GM23248 (cell line): ENCODE results near the gene DST. TPM values are rescaled to one million over a fixed set of nuclear protein-coding genes. Genes with fewer than 3 reads are reported as not detected.

Experiments used
- DNase-seq: peaks from one replicate; pipeline ENCODE4 v3.0.0-alpha.2; 2015
- H2AFZ ChIP-seq: fragments of 200-600 bp; sonication (generic); 2 replicates; pipeline ENCODE4 v1.6.1; 2016; ENCODE audit warnings: antibody characterized with exemption
- H3F3A ChIP-seq: fragments of 200-600 bp; sonication (generic); 2 replicates; pipeline ENCODE4 v1.6.1; 2016; ENCODE audit warnings: mild to moderate bottlenecking, antibody characterized with exemption, mixed run types; ENCODE audit not compliant: insufficient read depth
- H3K27ac ChIP-seq: fragments of 200-600 bp; sonication (generic); 2 replicates; pipeline ENCODE4 v1.5.1; 2016; ENCODE audit warnings: mild to moderate bottlenecking
- H3K27me3 ChIP-seq: fragments of 200-600 bp; sonication (generic); replicated peaks from 2 replicates; pipeline ENCODE4 v1.6.1; 2016; ENCODE audit warnings: mild to moderate bottlenecking; ENCODE audit not compliant: insufficient read depth
- H3K36me3 ChIP-seq: fragments of 200-600 bp; sonication (generic); 2 replicates; pipeline ENCODE4 v1.6.1; 2016; ENCODE audit warnings: low read depth, mild to moderate bottlenecking
- H3K4me1 ChIP-seq: fragments of 200-600 bp; sonication (generic); 2 replicates; pipeline ENCODE4 v1.6.1; 2016; ENCODE audit warnings: mild to moderate bottlenecking; ENCODE audit not compliant: insufficient read depth
- H3K4me2 ChIP-seq: fragments of 200-600 bp; sonication (generic); one replicate; pipeline ENCODE4 v1.6.1; 2016; ENCODE audit warnings: mild to moderate bottlenecking; ENCODE audit not compliant: unreplicated experiment
- H3K4me3 ChIP-seq: fragments of 200-600 bp; sonication (generic); 2 replicates; pipeline ENCODE4 v1.5.1; 2016; ENCODE audit warnings: mild to moderate bottlenecking
- H3K79me2 ChIP-seq: fragments of 200-600 bp; sonication (generic); 2 replicates; pipeline ENCODE4 v1.6.1; 2016; ENCODE audit warnings: mild to moderate bottlenecking; ENCODE audit not compliant: insufficient read depth
- H3K9ac ChIP-seq: fragments of 200-600 bp; sonication (generic); 2 replicates; pipeline ENCODE4 v1.6.1; 2016; ENCODE audit warnings: mild to moderate bottlenecking
- H3K9me2 ChIP-seq: fragments of 200-600 bp; sonication (generic); 2 replicates; pipeline ENCODE4 v1.6.1; 2016; ENCODE audit warnings: mixed run types, mild to moderate bottlenecking, moderate library complexity; ENCODE audit not compliant: insufficient read depth
- H3K9me3 ChIP-seq: fragments of 200-600 bp; sonication (generic); one replicate; pipeline ENCODE4 v1.6.1; 2017; ENCODE audit warnings: low read depth
- H4K20me1 ChIP-seq: fragments of 200-600 bp; sonication (generic); 2 replicates; pipeline ENCODE4 v1.6.0; 2016; ENCODE audit not compliant: insufficient read depth
- EZH2 ChIP-seq: fragments of 200-600 bp; sonication (generic); IDR thresholded peaks from 2 replicates; pipeline ENCODE4 v1.6.1; 2018; ENCODE audit warnings: antibody characterized with exemption, mild to moderate bottlenecking; ENCODE audit not compliant: insufficient read depth, poor library complexity, severe bottlenecking
- EZH2phosphoT487 ChIP-seq: fragments of 200-600 bp; sonication (generic); IDR thresholded peaks from 2 replicates; pipeline ENCODE4 v1.6.1; 2018; ENCODE audit warnings: antibody characterized with exemption, moderate library complexity, mild to moderate bottlenecking, low read depth; ENCODE audit not compliant: insufficient read depth
- WGBS, 2 experiments: methylation state at CpG; one replicate each; pipeline ENCODE4 v1.1.6; 2015 to 2017; ENCODE audit warnings: low lambda C conversion rate in 2 of 2, low coverage in 1 of 2; ENCODE audit errors: missing lambda C conversion rate in 2 of 2; 5-methylcytosine and 5-hydroxymethylcytosine counted together
- in situ Hi-C: fragments of 300-500 bp; cut with MboI; formaldehyde crosslinking; loops from 2 replicates; pipeline ENCODE4 v1.15.0; 2020
- polyA plus RNA-seq: library from polyadenylated mRNA; unstranded; fragments of >200 nt; fragmentation: Nextera tagmentation; extraction: Ambion mirVana; gene quantifications from 2 replicates; pipeline ENCODE4 v1.2.1, GENCODE V29; 2016
- total RNA-seq: library from RNA; depleted of rRNA; stranded (reverse); fragments of >200 nt; shearing (Covaris generic); gene quantifications from 2 replicates; pipeline ENCODE4 v1.2.3, GENCODE V29; 2014

DST gene
- total and polyA plus RNA-seq, 2 experiments from 2014 or later, result 181 to 322 TPM

GRCh38 chr6:56551409-56552120, 91.1 kb downstream of the DST start:
- H3K27me3 ChIP-seq, result no peaks in the 10 kb centered on the region
- peaks cover 61% of the 10 kb centered on the region for H3K4me1 ChIP-seq
- no peaks in the 10 kb centered on the region for H3K9me2 ChIP-seq
- no peak for TF ChIP-seq EZH2
- TF ChIP-seq EZH2phosphoT487, result no peak
- H3K4me3 ChIP-seq, result no peak overlapping the region
- H3K36me3 ChIP-seq, result peaks cover 50% of the 10 kb centered on the region
- H3K9me3 ChIP-seq, result no peaks in the 10 kb centered on the region
- no peak overlapping the region for H2AFZ ChIP-seq
- H3K4me2 ChIP-seq, result no peak overlapping the region
- H4K20me1 ChIP-seq, result peaks cover 24% of the 10 kb centered on the region
- peaks cover 75% of the 10 kb centered on the region for H3K79me2 ChIP-seq
- DNase-seq, result no peak
- WGBS, 2 experiments, result 96 to 98% methylated on average over 3 of the region's 3 CpGs
- peaks cover 72% of the 10 kb centered on the region for H3F3A ChIP-seq
- H3K9ac ChIP-seq, result no peak overlapping the region
- H3K27ac ChIP-seq, result peak overlapping the region; percentile 56
- in situ Hi-C loops, result loop anchor here (25.0 kb wide), 1 partner anchor 564 kb away; no protein-coding TSS in a partner anchor

GRCh38 chr6:56550301-56550700, 92.4 kb downstream of the DST start:
- Histone ChIP-seq H3K9ac (peak overlapping the region; percentile 16; the same call in 1 of the 2 replicates), H3K27me3 (no peaks in the 10 kb centered on the region), H3K4me2 (peak overlapping the region; percentile 34), H3K4me3 (peak overlapping the region; percentile 14), H3K27ac (peak overlapping the region; percentile 56), H3K9me2 (no peaks in the 10 kb centered on the region), H3K9me3 (no peaks in the 10 kb centered on the region), H4K20me1 (peaks cover 24% of the 10 kb centered on the region), H3K79me2 (peaks cover 79% of the 10 kb centered on the region), H3K36me3 (peaks cover 39% of the 10 kb centered on the region), H3K4me1 (peaks cover 63% of the 10 kb centered on the region), H2AFZ (no peak overlapping the region), H3F3A (peaks cover 64% of the 10 kb centered on the region)
- in situ Hi-C loops, result loop anchor here (25.0 kb wide), 1 partner anchor 563 kb away; no protein-coding TSS in a partner anchor
- peak; percentile 41 for DNase-seq
- TF ChIP-seq EZH2 (no peak), EZH2phosphoT487 (no peak)
- WGBS, 2 experiments, result 5 to 10% methylated on average over 1 of the region's 1 CpG

GRCh38 chr6:56549014-56549413, 93.7 kb downstream of the DST start:
- Histone ChIP-seq H3K79me2 (peaks cover 81% of the 10 kb centered on the region), H3K4me2 (peak overlapping the region; percentile 27), H3K9me2 (no peaks in the 10 kb centered on the region), H3K9ac (no peak overlapping the region), H4K20me1 (peaks cover 27% of the 10 kb centered on the region), H3K27me3 (no peaks in the 10 kb centered on the region), H3K36me3 (peaks cover 29% of the 10 kb centered on the region), H3F3A (peaks cover 54% of the 10 kb centered on the region), H3K4me1 (peaks cover 64% of the 10 kb centered on the region), H3K4me3 (0 out of 2 replicates have a peak overlapping the region, but pooled peaks have one; percentile 3), H3K27ac (no peak overlapping the region), H3K9me3 (no peaks in the 10 kb centered on the region), H2AFZ (no peak overlapping the region)
- no peak for TF ChIP-seq EZH2phosphoT487
- no peak for TF ChIP-seq EZH2
- DNase-seq, result peak; percentile 57
- in situ Hi-C loops, result no loop called here
- 11 to 17% methylated on average over 2 of the region's 2 CpGs for WGBS, 2 experiments

- DNase-seq, result no peak
- TF ChIP-seq EZH2phosphoT487 (no peak), EZH2 (no peak)
- H3K4me2 ChIP-seq, result no peak overlapping the region
- no peaks in the 10 kb centered on the region for H3K9me3 ChIP-seq
- H2AFZ ChIP-seq, result no peak overlapping the region
- H3K27me3 ChIP-seq, result no peaks in the 10 kb centered on the region
- H3K9ac ChIP-seq, result no peak overlapping the region
- H3F3A ChIP-seq, result peaks cover 53% of the 10 kb centered on the region
- no peak overlapping the region for H3K4me3 ChIP-seq
- no peaks in the 10 kb centered on the region for H3K9me2 ChIP-seq
- in situ Hi-C loops, result no loop called here
- 0 out of 2 replicates have a peak overlapping the region, but pooled peaks have one; percentile 1 for H3K27ac ChIP-seq
- peaks cover 63% of the 10 kb centered on the region for H3K4me1 ChIP-seq
- 98 to 100% methylated on average over 1 of the region's 1 CpG for WGBS, 2 experiments
- peaks cover 93% of the 10 kb centered on the region for H3K79me2 ChIP-seq
- peaks cover 25% of the 10 kb centered on the region for H4K20me1 ChIP-seq
- peaks cover 21% of the 10 kb centered on the region for H3K36me3 ChIP-seq
Observed at GRCh38 chr6:56547687-56548086, 95.0 kb downstream of the DST start.
